SK-N-DZ (cell line): Measurements from ENCODE around the gene FAM228B.
"Not testable (repeated sequence)": the region's sequence is repeated elsewhere in the genome, so short reads cannot be mapped to it uniquely, and the experiment has no call there.

Source experiments
- DNase-seq: peaks from one replicate; pipeline ENCODE4 v3.0.0-alpha.2; 2015; ENCODE audit warnings: low spot score

The FAM228B gene

GRCh38 chr2:24102677-24103076 is 20.6 kb upstream of the FAM228B start:
- DNase-seq, result no peak

GRCh38 chr2:24104110-24104650 is 19.1 kb upstream of the FAM228B start:
- DNase-seq, result no peak

- DNase-seq, result no peak
Observed at GRCh38 chr2:24104906-24105305, 18.4 kb upstream of the FAM228B start.

- DNase-seq, result no peak
Observed at GRCh38 chr2:24105816-24106215, 17.5 kb upstream of the FAM228B start.

GRCh38 chr2:24106786-24107185 is 16.5 kb upstream of the FAM228B start:
- no peak for DNase-seq

- no peak for DNase-seq
Observed at GRCh38 chr2:24107336-24107735, 15.9 kb upstream of the FAM228B start.

- DNase-seq, result not testable (repeated sequence)
Observed at GRCh38 chr2:24109431-24109830, 13.8 kb upstream of the FAM228B start.

GRCh38 chr2:24110660-24111303 is 12.5 kb upstream of the FAM228B start:
- no peak for DNase-seq

- no peak for DNase-seq
Observed at GRCh38 chr2:24111407-24111901, 11.8 kb upstream of the FAM228B start.

- DNase-seq, result no peak
Observed at GRCh38 chr2:24115057-24115456, 8.2 kb upstream of the FAM228B start.

GRCh38 chr2:24117902-24118301 is 5.4 kb upstream of the FAM228B start:
- peak; percentile 79 for DNase-seq

- DNase-seq, result no peak
Observed at GRCh38 chr2:24121066-24121465, 2.2 kb upstream of the FAM228B start.

- DNase-seq, result peak; percentile 41
Observed at GRCh38 chr2:24121469-24121868, 1.8 kb upstream of the FAM228B start.

- no peak for DNase-seq
Observed at GRCh38 chr2:24122366-24123194, 689 bp upstream of the FAM228B start.

GRCh38 chr2:24123922-24124580 is 782 bp downstream of the FAM228B start:
- peak; percentile 51 for DNase-seq

GRCh38 chr2:24125956-24126355 is 2.7 kb downstream of the FAM228B start:
- no peak for DNase-seq

GRCh38 chr2:24132543-24132942 is 9.3 kb downstream of the FAM228B start:
- no peak for DNase-seq

- DNase-seq, result not testable (repeated sequence)
Observed at GRCh38 chr2:24140305-24140704, 17.0 kb downstream of the FAM228B start.

GRCh38 chr2:24147364-24147763 is 24.1 kb downstream of the FAM228B start:
- DNase-seq, result no peak

GRCh38 chr2:24152413-24153197 is 29.3 kb downstream of the FAM228B start:
- no peak for DNase-seq

- DNase-seq, result no peak
Observed at GRCh38 chr2:24153478-24153877, 30.2 kb downstream of the FAM228B start.
